ENCODE data around the gene EBP.
"Not testable (repeated sequence)": the region's sequence is repeated elsewhere in the genome, so short reads cannot be mapped to it uniquely, and the experiment has no call there.

EBP gene

DNA sequence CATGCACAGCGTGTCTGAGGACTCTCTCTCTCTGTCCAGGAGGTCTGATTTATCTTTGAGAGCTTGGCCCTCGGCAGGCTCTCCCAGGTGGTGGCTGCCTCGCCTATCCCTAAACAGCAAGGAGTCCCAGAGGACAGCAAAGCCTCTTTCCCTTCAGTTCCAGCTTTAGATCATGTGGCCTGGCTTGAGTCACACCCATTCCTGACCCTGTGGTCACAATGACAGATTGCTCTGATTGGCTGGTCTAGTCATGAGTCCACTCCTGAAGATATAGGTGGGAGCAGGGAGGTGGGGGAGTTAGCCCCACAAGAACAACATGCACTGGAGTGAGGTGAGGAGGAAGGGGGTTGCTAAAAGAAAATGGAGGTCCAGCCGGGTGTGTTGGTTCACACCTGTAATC lies 24.9 kb upstream of the EBP start:
- DNase-seq: no peak

DNA sequence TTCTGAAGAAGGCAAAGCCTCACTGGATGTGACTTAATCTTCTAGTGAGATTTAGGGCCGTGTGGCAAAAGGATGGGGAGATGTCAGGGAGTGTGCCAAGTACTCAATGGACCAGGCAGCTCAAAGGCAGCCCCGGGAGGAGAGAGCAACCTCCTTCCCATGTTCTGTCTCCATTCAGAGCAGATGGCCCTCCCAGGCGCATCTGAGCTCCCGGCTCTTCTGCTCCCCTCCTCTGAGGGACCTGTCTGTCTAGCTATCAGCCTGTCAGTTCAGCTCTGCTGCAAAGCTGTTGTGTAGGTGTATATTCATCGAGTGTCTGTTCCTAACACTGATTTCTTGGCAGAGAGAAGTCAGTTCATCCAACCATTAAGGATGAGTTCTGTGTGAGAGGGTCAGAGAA lies 23.7 kb upstream of the EBP start:
- DNase-seq: no peak

DNA sequence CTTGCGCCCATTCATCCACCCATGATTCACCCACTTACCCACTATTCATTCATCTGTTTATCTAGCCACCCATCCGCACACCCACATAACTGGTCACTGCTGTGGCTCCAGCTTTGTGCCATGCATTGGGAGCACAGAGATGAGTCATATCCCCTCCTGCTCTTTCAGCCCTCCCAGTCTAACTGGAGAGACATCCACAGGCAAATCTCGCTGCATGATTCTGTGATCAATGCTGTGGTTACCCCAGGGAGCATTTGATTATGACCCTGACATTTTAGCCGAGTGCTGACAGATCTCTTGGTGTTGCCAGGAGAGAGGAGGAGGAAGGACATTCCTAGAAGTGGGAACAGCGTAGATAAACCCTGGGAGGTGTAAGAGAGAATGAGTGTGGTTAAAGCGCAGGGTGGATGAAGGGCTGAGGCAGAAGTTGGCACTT lies 23.2 kb upstream of the EBP start:
- no peak for DNase-seq

DNA sequence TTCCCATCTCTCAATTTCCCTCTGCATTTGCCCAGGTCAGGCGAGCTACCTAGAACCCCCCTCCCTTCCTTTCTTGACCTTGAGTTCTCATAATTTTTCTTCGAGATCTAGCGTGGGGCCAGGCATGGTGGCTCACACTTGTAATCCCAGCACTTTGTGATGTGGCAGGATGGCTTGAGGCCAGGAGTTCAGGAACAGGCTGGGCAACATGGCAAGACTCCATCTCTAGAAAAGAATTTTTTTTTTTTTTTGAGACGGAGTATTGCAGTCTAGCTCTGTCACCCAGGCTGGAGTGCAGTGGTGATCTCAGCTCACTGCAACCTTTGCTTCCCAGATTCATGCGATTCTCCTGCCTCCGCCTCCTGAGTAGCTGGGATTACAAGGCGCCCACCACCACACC lies 17.3 kb upstream of the EBP start:
- no peak for DNase-seq

DNA sequence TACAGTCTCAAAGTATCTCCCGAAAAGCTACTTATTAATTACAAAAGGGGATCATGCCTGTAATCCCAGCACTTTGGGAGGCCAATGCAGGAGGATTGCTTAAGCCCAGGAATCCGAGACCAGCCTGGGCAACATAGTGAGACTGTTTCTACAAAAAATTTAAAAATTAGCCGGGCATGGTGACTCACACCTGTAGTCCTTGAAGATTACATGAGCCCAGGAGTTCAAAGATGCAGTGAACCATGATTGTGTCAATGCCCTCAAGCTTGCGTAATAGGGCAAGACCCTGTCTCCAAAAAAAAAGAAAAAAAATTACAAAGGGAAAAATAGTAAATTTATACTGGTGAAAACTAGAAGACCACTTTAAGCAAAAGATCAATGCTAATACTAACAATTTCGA lies 16.1 kb upstream of the EBP start:
- DNase-seq: no peak

DNA sequence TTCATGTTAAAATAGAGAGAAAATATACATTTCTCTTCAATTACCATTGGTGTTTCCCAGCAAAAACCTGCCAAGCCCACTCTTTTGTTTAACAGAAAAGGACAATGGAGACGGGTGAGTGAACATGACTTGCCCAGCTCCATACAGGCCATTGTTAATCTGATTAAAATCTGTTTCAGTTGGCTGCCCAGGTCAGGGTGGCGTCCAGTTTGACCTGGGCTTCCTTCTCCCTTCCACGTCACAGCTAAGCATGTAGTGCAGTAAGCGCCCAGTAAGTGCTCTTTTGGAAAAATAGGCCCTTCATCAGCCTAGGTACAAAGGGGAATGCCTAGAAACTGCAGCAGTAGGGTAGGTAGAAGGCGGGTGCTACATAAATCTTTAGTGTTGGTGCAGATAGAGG lies 14.4 kb upstream of the EBP start:
- no peak for DNase-seq

DNA sequence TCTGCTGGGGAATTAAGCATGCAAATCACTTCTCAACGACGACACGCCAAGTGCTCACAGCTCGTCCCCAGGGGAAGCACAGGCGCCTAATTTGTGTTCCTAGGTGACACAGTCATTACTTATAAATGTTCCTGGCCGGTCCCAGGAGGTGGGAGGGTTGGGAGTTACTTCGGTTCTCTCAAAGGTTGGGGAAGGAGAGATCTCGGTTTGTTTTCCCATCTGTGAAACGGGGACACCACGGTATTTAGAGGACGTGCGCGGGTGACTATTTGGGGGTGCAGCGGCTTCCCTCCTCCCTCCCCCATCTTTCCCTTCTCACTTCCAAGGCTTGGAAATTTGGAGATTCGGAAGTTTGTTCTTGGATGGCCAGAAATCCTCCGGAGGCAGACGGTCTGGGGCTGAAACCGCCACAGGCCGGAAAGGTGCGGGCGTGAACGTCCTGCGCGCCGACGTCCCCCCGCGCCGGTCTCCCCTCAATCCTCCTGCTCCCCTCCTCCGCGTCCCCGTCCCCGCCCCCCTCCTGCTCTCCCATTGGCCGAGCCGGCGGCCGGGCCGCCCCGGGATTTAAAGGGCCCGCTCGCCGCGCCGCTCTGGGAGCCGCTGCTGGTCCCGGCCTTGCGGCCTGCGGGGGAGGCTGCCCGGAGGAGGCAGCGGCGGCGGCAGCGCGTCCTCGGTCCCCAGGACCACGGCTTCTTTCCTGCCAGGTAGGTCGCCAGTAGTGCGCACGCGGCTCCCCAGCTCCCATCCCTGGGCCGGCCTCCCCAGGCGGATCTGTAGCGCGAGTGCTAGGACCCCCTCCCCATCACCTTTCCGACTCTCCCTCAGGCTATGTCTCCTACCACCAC lies 13.0 kb upstream of the EBP start, which contains the start of gene PORCN:
Gene PORCN (plus strand): TSS at position 593 of the 845 bp plus-strand sequence. CDS start 829 bp downstream, outside the sequence.
- DNase-seq: peak; percentile 86

DNA sequence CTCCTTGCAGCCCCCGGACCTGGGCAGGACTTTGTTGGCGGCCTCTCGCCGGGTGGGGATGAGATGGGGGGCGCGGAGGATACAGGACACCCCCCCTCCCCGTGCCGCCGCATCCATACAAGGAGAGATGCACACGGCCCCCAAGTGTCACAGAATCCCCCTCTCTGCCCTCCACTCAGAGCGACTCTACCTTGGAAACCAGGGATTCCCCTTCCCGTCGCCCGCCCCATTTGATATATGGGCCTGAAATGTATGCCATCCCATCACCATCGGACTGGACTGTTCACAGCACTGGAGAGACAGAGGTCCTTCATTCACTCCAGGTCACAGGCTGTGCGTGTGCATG lies 12.4 kb upstream of the EBP start:
- DNase-seq: no peak

DNA sequence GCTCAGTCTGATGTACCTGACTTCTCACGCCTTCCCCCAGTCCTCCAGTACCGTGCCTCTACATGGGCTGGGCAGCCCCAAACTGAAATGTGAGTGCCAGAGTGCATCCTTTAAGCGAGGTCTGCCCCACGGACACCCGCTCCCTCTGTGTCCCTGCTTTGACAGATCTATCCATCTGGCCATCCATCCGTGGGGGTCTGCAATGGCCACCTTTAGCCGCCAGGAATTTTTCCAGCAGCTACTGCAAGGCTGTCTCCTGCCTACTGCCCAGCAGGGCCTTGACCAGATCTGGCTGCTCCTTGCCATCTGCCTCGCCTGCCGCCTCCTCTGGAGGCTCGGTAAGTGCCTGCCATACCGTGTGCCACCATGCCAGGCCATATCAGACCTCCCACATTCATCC lies 12.0 kb upstream of the EBP start:
- no peak for DNase-seq

DNA sequence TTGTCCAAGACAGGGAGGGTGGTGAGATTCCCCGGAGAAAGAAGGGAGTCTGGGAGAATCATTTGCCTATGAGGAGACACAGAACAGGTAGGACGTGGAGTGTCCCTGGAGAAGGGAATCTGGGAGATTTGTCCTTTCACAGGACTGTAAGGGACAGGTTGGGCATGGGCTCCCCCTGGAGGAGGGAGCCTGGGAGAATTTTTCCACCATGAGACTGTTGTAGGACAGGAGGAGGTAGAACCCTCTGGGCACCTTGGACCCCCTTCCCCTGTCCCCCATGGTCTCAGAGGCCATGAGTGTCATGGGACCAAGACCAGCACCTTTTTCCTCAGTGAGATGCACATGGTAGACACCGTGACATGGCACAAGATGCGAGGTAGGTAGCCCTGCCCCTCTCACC lies 10.0 kb upstream of the EBP start:
- DNase-seq: no peak

DNA sequence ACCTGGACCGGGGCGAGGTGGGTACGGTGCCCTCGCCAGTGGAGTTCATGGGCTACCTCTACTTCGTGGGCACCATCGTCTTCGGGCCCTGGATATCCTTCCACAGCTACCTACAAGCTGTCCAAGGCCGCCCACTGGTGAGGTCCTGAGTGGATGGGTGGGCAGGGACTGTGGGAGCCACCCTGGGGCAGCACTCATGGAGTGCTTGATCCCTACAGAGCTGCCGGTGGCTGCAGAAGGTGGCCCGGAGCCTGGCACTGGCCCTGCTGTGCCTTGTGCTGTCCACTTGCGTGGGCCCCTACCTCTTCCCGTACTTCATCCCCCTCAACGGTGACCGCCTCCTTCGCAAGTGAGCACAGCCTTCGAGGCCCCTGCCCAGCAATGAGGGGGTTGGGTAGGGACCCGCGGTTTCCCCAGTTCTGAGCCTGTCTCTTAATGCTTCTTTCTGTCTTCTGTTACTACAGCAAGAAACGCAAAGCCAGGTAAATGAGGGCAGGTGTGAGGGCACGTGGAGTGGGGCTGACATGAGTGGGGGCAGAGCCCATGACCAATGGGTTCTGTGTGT lies 9.2 kb upstream of the EBP start:
- no peak for DNase-seq

DNA sequence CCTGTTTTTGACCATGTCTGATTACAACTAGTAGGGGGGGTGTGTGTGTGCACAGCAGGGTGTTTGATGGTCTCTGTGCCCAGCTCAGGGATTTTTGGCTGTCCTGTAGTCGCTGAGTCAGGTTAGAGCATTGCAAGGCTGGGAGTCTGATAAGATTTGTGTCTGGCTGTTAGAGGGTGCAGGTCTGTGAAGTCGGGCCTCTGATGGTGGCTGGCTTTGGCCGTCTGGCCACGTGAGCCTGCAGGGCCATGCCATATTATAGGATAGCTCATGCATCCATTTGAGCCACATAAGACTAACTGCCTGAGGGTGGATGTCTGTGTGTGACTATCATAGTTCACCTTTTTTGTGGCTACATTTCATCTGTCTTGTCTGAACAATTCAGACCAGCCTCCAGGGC lies 7.9 kb upstream of the EBP start:
- no peak for DNase-seq

DNA sequence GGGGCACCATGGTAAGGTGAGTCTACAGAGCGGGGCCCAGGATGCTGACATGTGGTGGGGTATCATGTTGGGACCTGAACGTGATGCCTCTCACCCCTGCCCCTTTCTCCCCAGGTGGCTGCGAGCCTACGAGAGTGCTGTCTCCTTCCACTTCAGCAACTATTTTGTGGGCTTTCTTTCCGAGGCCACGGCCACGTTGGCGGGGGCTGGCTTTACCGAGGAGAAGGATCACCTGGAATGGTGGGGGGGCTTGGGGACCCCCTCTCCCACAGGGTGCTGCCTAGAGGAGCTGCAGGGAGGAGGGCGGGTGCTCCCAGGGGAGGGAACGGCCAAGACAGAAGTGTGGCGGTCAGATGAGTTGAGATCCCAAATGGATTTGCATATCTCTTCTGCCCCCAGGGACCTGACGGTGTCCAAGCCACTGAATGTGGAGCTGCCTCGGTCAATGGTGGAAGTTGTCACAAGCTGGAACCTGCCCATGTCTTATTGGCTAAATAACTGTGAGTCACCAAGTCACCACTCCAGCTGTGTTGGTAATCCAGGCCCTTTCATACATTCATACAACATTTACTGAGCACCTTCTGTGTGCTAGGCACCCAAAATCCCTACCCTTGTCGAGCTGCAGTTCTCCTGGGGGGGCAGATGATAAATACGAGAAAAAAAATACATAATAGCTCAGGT lies 7.3 kb upstream of the EBP start:
- DNase-seq: no peak

DNA sequence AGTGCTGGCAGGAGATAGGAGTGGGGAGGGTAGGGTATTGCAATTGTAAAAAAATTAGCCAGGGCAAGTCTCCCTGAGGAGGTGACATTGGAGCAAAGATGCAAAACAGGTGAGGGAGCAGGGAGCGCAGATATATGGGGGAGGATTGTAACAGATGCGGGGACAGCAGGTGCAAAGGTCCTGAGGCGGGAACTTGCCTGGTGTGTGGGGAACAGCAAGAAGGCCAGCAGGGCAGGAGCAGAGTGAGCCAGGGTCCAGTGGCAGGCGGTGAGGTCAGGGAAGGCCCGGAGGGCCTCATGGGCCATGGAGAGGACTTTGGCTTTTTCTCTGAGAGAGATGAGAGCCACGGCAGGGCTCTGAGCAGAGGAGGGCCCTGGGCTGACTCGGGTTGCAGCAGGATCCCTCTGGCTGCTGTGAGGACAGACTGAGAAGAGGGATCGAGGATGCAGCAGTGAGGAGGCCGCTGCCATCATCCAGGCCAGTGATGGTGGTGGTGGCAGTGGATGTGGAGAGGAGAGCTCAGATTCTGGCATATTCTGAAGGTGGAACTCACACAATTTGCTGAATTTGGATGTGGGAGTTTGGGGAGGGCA lies 6.6 kb upstream of the EBP start:
- DNase-seq: no peak

DNA sequence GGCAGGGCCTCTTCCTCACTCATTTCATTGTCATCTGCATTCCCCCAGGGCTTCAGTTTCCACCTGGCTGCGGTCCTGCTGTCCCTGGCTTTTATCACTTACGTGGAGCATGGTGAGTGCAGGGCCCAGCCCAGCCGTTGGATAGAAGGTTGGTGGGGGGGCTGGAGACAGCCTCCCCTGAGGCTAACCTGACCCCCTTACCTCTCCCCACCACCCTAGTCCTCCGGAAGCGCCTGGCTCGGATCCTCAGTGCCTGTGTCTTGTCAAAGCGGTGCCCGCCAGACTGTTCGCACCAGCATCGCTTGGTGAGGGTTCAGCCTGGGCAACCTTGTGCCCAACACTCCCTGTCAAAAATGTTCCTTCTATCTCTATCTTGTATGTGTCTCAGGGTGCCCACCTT lies 5.8 kb upstream of the EBP start:
- DNase-seq: no peak

DNA sequence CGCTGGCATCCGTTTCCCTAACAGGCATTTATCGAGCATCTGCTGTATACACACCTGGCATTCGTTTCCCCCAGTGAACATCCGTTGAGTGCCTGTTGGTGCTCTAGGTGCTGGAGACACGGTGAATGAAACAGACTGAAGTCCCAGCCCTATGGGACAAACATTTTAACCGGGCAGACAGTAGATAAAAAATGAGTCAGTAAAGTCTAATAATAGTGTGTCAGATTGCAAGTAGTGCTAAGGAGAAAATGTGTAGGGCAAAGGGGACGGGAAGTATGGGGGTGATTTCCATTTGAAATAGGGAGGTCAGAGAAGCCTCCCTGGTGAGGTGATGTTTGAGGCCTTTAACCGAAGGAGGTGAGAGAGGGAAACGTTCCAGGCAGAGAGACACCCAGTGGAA lies 5.3 kb upstream of the EBP start:
- no peak for DNase-seq

DNA sequence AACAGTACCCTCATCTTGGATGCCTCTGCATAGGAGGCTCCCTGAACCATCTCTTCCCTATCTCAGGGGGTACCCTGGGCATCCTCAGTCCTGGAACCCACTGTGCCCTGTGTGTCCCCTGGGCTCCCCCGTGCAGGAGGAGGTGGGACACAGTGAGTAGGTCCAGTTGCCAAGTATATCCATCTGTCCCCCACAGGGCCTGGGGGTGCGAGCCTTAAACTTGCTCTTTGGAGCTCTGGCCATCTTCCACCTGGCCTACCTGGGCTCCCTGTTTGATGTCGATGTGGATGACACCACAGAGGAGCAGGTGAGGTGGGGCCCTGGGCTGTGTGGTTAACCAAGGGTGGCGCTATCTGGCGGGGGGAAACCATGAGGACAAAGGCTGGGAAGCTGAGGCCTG lies 4.6 kb upstream of the EBP start:
- DNase-seq: no peak

DNA sequence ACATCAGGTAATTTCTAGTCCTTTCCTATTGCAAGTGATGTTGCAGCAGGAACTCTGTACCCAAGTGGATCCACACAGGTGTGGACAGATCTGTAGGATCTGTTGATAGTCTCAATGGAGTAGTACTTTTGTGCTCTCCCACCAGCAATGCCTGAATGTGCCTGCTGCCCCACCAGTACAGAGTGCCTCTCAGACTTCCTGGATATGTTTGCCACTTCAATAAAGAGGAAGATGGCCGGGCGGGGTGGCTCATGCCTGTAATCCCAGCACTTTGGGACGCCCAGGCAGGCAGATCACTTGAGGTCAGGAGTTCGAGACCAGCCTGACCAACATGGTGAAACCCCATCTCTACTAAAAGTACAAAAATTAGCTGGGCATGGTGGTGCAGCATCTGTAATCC lies 2.1 kb upstream of the EBP start:
- DNase-seq: not testable (repeated sequence)

DNA sequence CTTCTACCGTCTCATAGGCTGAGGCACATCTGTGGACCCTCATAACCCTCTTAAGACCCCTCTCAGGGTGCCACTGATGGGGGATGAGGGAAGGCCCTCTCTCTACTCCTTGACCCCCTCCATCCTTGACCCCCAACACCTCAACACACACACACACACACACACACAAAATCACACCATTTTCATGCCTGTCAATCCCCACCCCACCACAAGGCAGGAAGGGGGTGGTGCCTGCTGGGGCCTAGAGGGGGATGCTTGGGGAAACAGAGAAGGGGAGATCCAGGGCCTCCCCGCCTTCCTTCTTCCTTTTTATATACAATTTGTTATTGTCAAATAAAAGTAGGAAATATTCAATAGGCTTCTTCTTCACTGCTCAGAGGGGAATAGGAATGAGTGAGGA lies 1.2 kb upstream of the EBP start:
- no peak for DNase-seq

DNA sequence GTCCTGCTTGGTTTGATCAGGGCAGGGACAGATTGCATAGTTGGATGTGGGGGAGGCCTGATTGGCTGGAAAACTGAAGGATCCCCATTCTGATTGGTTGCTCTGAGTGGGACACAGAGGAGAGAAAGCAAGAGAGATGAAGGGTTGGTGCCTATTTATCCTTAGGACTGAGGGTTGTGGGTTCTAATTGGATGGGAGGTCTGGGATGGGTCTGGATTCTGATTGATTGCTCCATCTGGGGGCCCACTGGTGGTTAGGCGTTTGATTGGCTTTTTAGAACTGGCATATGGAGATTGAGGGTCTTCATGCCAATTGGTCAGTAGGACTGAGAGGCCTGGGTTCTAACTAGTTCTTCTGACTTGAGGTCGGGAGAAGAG lies 644 bp upstream of the EBP start:
- DNase-seq: no peak

DNA sequence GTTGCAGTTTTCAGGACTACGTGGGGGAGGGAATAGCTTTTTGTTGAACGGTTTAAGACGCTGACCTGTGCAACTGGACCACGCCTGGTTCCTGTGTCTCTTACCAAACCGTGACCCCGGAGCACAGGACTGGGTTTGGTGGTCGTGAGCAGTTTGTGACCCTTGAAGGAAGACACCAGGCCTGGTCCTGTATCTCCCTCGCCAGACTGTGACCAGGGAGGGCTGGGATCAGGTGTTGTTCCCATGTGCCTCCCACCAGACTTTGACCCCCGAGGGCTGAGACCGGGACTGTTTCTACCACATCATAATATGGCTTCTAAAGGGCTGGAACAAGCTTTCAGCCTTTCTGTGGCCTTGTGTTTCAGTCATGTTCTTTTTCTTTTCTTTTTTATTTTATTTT lies 683 bp downstream of the EBP start:
- DNase-seq: no peak

DNA sequence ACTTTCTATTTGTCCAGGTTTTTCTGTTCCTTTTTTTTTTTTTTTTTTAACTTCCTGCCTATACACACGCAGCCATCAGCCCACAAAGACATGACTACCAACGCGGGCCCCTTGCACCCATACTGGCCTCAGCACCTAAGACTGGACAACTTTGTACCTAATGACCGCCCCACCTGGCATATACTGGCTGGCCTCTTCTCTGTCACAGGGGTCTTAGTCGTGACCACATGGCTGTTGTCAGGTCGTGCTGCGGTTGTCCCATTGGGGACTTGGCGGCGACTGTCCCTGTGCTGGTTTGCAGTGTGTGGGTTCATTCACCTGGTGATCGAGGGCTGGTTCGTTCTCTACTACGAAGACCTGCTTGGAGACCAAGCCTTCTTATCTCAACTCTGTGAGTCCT lies 2.1 kb downstream of the EBP start:
- DNase-seq: no peak

DNA sequence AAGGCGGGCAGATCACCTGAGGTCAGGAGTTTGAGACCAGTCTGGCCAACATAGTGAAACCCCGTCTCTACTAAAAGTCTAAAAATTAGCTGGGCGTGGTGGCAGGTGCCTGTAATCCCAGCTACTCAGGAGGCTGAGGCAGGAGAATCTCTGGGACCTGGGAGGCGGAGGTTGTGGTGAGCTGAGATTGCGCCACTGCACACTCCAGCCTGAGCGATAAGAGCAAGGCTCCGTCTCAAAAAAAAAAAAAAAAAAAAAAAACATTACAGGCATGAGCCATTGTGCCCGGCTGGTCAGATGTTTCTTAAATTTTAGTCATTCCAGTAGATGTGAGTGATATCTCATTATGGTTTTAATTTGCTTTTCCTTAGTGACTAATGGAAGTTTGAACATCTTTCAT lies 4.2 kb downstream of the EBP start:
- not testable (repeated sequence) for DNase-seq

DNA sequence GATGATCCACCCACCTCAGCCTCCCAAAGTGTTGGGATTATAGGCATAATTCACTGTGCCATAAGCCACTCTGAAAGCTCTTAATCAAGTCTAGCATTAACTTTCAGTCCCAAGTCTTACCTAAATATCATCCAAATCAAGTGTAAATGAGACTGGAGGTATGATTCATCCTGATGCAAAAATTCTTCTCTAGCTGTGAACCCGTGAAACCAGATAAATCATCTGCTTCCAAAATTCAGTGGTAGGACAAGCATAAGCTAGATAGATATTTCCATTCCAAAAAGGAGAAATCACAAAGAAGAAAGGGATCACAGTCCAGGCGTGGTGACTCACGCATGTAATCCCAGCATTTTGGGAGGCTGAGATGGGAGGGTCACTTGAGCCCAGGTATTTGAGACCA lies 9.1 kb downstream of the EBP start:
- DNase-seq: no peak

All from femur (tissue), 1 donor.